ENCODE measurements around the gene SPINT4.

- TF ChIP-seq POLR2A (IDR thresholded peaks at IDR 0.05; ENCODE audit: extremely low read depth, insufficient read length) (no peak), CTCF (IDR thresholded peaks at IDR 0.05; ENCODE audit: low read depth, low read length) (no peak)
Measured at GRCh38 chr20:45752746-45753145, 30.6 kb downstream of the SPINT4 start.
